ENCODE measurements around the gene IRF4. TPM values are rescaled to one million over a fixed set of nuclear protein-coding genes. Genes with fewer than 3 reads are reported as not detected.

IRF4 gene
- total RNA-seq, 2 experiments from 2014 or later: 689 to 705 TPM

DNA sequence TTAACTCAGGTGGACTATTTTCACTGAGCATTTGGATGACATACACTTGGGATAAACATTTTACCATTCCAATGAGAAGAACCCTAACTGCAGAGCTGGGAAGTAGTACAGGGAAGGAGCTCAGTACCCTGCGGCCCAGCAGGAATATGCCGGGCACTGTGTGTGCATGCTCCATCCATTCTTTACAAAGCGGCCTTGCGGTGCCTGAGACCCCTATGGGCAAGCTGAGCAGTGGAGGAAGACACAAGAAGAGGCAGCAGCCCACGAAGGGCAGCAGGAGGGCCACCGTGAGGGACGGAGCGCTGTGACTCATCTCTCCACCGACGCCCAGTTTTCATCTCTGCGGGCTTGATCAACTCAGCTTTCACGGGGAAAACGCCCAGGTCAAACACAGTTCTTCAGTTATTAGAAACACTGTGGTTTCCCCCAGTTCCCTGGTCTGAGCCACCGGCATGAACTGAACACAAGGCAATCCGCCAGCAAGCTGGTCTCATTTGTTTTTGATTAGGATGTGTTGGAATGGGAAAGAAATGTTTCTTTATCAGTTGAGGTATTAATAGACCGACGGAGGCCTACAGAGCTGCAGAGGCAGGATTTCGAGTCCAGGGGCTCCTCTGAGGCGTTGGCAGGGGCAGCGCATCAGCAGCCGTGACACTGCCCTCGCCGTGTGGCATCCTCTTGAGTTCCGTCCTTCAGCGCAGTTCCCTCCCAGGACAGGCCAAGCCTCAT is 44.9 kb downstream of the IRF4 start:
- Mint-ChIP-seq H3K4me3 (no peak overlapping the region), H3K4me1 (ENCODE audit: low read depth) (peaks cover 43% of the 10 kb centered on the region), H3K36me3 (no peaks in the 10 kb centered on the region), H3K27ac (no peak overlapping the region), H3K9me3 (no peaks in the 10 kb centered on the region), H3K27me3 (no peaks in the 10 kb centered on the region)
- ChIA-PET CTCF (interaction anchor here (1.1 to 1.4 kb wide), 2 partner anchors 9 to 10 kb away, joined by 3 to 6 read pairs; no protein-coding TSS in a partner anchor), POLR2A (interaction anchor here (4.1 kb wide), 1 partner anchor 9 kb away, joined by 51 read pairs; no protein-coding TSS in a partner anchor)
- DNase-seq: no peak
- intact Hi-C loops (cut with micrococcal nuclease): no loop called here

DNA sequence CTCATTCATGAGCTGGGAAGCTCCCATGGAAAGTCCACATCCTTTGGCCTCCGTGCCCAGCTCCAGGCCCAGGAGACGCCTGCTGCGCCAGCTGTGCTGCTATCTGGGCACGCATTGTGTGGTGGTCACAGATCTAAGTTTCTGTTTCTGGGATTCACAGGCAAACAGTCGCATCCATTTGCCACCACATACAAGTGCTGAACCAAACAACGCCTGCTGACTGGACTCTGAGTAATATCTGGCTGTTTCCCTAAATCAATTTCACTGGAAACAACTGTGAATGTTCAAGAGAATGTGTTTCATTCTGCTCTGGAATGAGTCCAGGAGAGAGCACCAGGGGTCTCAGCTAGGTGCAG is 45.5 kb downstream of the IRF4 start:
- H3K27me3 Mint-ChIP-seq: no peaks in the 10 kb centered on the region
- intact Hi-C loops (cut with micrococcal nuclease): no loop called here
- CTCF ChIA-PET: interaction anchor here (1.1 to 1.4 kb wide), 2 partner anchors 9 to 10 kb away, joined by 3 to 6 read pairs; no protein-coding TSS in a partner anchor
- POLR2A ChIA-PET: interaction anchor here (4.1 kb wide), 1 partner anchor 9 kb away, joined by 51 read pairs; no protein-coding TSS in a partner anchor
- H3K4me3 Mint-ChIP-seq: no peak overlapping the region
- no peaks in the 10 kb centered on the region for H3K36me3 Mint-ChIP-seq
- H3K4me1 Mint-ChIP-seq (ENCODE audit: low read depth): peaks cover 37% of the 10 kb centered on the region
- no peak overlapping the region for H3K27ac Mint-ChIP-seq
- no peak for DNase-seq
- H3K9me3 Mint-ChIP-seq: no peaks in the 10 kb centered on the region

DNA sequence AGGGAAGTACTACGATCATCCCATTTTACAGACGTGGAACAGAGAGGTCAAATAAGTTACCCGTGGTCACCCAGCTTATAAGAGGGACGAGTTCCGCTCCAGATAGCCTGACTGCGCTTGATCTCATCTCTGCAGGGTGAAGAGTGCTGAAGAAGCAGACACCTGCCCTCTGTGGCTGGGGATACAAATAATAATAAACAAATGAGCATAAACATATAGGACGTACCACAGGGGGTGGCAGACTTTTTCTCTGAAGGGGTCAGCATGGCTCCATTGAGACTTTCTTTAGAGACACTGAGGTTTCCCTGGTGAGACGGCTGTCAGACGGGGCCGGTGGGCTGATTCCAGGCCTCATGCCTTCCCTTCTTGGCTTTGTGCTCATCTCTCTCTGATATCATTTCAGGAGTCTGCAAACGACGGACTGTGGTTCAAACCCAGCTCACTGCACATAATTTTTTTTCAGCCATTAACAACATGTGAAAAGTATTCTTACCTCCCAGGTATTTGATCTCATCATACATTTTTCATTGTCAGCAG is 47.1 kb downstream of the IRF4 start:
- CTCF ChIA-PET: no interaction called here
- no peak overlapping the region for H3K27ac Mint-ChIP-seq
- intact Hi-C loops (cut with micrococcal nuclease): no loop called here
- H3K36me3 Mint-ChIP-seq: no peaks in the 10 kb centered on the region
- no peaks in the 10 kb centered on the region for H3K27me3 Mint-ChIP-seq
- no peak for DNase-seq
- H3K9me3 Mint-ChIP-seq: no peaks in the 10 kb centered on the region
- POLR2A ChIA-PET: no interaction called here
- peaks cover 24% of the 10 kb centered on the region for H3K4me1 Mint-ChIP-seq (ENCODE audit: low read depth)
- H3K4me3 Mint-ChIP-seq: no peak overlapping the region

DNA sequence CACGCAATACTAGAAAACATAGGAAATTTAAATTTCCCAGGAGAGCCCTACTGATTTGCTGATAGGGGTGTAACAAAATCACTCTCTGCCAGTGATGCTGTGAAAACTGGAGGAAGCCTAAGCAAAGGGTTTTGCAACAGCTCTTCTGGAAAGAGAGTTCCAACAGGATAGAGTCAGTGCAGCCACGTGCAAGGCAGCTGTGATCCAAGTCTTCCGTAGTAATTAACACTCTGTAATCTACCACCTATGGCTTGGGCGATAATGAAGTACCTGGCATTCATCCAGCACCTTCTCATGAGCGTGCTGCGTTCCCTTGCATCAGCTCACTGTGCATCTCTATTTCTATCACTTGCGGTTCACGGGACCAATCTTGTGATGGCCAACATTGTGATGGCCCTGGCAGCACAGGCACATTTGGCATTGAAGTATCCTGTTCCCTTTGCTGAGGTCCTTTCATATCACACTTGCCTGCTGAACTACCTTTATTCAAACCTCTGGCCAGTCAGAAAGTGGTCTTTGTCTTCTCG is 48.2 kb downstream of the IRF4 start:
- CTCF ChIA-PET: no interaction called here
- no peak for DNase-seq
- POLR2A ChIA-PET: no interaction called here
- H3K36me3 Mint-ChIP-seq: no peaks in the 10 kb centered on the region
- no peaks in the 10 kb centered on the region for H3K27me3 Mint-ChIP-seq
- peaks cover 24% of the 10 kb centered on the region for H3K4me1 Mint-ChIP-seq (ENCODE audit: low read depth)
- no peaks in the 10 kb centered on the region for H3K9me3 Mint-ChIP-seq
- H3K27ac Mint-ChIP-seq: no peak overlapping the region
- no peak overlapping the region for H3K4me3 Mint-ChIP-seq
- intact Hi-C loops (cut with micrococcal nuclease): no loop called here

DNA sequence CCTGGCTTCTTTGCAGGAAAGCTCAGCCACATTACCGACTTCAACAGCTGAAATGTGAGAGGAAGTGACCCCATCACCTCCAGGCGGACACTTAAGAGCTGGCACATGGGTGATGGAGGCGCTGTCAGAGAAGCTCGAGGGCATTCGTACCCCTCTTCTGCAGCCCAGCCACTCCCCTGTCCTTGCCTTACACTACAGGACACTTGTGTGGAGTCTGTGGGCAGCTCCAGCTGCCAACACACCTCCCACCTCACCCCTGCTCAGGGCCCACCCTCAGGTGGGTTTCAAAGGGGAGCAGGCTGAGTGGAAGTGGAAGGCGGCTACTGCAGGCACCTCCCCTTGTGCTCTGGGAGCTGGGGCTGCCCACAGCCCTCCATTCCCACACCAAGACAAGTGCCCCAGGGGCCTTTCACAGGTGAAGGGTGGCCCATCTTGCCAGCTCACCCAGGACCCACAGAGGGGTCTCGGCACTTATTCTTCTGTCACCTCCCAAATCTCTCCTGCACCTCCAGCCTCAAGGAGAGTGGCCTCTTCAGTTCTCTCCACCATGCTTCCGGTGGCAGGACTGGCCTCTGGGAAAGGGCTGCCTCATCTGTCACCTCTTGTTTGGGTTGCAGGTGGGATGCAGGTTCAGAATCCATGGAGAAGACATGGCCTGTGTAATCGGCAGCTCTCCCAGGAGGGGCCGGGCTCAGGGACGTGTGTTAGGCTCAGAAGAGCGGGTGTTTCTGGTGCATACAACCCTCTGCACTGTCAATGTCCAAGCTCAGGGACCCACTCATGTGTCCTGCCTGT is 49.8 kb downstream of the IRF4 start:
- ChIA-PET POLR2A (interaction anchor here (1.0 kb wide), 1 partner anchor 58 kb away, joined by 3 read pairs; no protein-coding TSS in a partner anchor), CTCF (interaction anchor here (1.0 kb wide), 1 partner anchor 9 kb away, joined by 3 read pairs; no protein-coding TSS in a partner anchor)
- no peak overlapping the region for H3K4me3 Mint-ChIP-seq
- DNase-seq: peak; percentile 8
- H3K4me1 Mint-ChIP-seq (ENCODE audit: low read depth): peaks cover 30% of the 10 kb centered on the region
- H3K27ac Mint-ChIP-seq: no peak overlapping the region
- intact Hi-C loops (cut with micrococcal nuclease): no loop called here
- H3K36me3 Mint-ChIP-seq: no peaks in the 10 kb centered on the region
- no peaks in the 10 kb centered on the region for H3K27me3 Mint-ChIP-seq
- no peaks in the 10 kb centered on the region for H3K9me3 Mint-ChIP-seq

DNA sequence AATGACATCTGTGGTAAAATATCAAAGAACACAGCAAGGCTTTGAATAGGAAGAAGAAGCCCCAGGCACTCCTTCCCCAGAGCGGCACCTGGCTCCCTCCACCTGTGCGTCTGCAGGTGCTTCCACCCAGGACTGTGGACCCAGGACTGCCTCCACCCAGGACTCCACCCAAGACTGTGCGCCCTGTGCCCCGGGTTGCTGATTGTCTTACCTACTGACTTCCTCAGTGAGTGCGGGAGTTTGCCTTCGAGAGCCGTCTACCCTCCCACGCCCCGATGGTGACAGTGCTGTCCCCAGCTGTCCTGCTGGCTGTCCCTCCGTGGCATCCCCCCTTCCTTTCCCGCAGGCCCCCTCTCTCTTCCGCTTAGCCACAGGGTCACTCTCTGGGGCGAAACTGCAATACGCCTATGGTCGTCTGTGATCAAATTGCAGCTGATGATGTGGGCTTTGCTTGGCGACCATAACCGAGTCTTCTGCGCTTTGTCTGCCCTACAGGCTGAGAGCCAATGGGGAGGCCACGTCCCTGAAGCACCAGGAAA is 52.1 kb downstream of the IRF4 start:
- Mint-ChIP-seq H3K27ac (no peak overlapping the region), H3K4me1 (ENCODE audit: low read depth) (peaks cover 50% of the 10 kb centered on the region), H3K36me3 (peaks cover 4% of the 10 kb centered on the region), H3K4me3 (no peak overlapping the region), H3K9me3 (no peaks in the 10 kb centered on the region), H3K27me3 (peaks cover 1% of the 10 kb centered on the region)
- intact Hi-C loops (cut with micrococcal nuclease): no loop called here
- CTCF ChIA-PET: interaction anchor here (1.0 kb wide), 1 partner anchor 36 kb away, joined by 5 read pairs; no protein-coding TSS in a partner anchor
- peak; percentile 9 for DNase-seq
- POLR2A ChIA-PET: interaction anchor here (3.6 to 4.2 kb wide), 3 partner anchors 40 to 52 kb away, joined by 27 to 38 read pairs (median 38); partner anchors contain the start of gene IRF4

DNA sequence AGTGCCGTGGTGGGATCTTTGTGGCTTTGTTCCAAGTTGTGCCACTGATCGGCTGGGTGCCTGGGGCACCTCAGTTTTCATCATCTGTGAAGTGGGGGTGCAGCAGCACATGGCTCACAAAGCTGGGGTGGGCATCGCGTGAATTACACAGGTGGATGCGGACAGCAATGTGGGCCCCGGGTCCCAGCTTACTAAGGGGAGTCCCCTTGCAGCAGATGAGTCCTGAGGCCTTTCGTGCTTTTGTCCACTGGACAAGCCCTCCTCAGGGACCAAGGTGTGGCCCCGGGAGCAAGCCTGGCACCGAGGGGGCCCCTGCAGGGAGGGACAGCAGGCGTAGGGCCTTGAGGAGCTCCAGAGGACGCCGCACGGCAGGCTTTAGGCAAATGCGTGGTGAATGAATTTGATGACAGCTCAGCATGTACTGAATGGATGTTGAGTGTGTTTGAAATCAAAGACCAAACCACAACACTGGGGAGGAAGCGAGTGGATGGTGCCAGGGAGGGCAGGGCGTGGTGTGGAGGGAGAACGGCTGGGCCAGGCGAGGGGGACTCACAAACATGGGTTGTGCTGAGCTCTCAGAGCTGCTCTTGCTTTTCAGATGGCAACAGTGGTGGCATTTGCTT is 53.2 kb downstream of the IRF4 start:
- peak overlapping the region; percentile 77 for H3K4me3 Mint-ChIP-seq
- peaks cover 1% of the 10 kb centered on the region for H3K27me3 Mint-ChIP-seq
- ChIA-PET CTCF (interaction anchor here (0.5 to 1.6 kb wide), 7 partner anchors 10 to 290 kb away, joined by 3 to 8 read pairs (median 5); no protein-coding TSS in a partner anchor), POLR2A (interaction anchor here (1.2 to 4.2 kb wide), 14 partner anchors 9 to 106 kb away, joined by 4 to 51 read pairs (median 17); partner anchors contain the start of gene IRF4)
- H3K9me3 Mint-ChIP-seq: no peaks in the 10 kb centered on the region
- intact Hi-C loops (cut with micrococcal nuclease): loop anchor here (1.0 kb wide), 1 partner anchor 22 kb away; no protein-coding TSS in a partner anchor
- DNase-seq: peak; percentile 77
- H3K27ac Mint-ChIP-seq: peak overlapping the region; percentile 97
- H3K4me1 Mint-ChIP-seq (ENCODE audit: low read depth): peaks cover 55% of the 10 kb centered on the region
- H3K36me3 Mint-ChIP-seq: peaks cover 5% of the 10 kb centered on the region

DNA sequence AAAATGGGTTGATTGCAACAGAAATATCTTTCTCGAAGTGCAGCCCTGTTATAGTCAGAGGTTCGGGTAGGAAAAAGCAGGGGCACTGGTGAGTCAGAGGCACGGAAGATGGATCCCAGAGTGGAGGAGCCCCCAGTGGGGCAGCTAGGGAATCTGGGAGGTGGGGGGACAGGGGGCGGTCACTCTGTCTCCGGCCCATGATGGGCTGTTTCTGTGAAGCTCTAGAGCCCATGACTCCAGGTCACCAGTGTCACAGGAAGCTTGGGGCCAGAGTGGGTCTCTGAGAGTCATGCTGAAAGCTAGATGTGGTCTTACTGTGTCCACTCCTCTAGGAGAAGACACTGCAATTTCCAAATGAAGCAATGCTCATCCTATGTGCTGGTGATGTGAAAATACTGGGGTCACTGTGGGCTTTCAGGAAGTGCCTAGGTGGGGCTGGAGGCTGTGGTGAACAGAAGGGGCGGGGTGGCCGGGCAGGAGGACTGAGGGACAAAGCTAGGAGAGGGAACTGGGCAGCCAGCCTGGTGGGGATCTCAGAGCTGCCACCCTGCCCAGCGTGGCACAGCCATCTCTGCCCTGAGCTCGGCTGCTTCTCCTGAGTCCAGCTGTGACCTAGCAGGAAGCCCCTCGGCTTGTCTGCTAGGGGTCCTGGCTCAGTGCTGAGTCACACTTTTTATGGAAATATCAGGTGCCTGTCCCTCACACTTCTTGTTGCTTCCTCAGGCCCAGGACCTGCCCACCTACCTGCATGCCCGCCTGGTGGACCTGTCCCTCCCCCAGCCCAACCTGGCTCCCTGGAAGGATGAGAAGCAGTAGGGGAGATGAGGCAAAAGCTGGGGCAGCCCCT is 54.2 kb downstream of the IRF4 start:
- H3K4me3 Mint-ChIP-seq: peak overlapping the region; percentile 77
- H3K4me1 Mint-ChIP-seq (ENCODE audit: low read depth): peaks cover 55% of the 10 kb centered on the region
- peak overlapping the region; percentile 97 for H3K27ac Mint-ChIP-seq
- ChIA-PET CTCF (interaction anchor here (1.0 to 1.6 kb wide), 9 partner anchors 9 to 291 kb away, joined by 3 to 9 read pairs (median 5); no protein-coding TSS in a partner anchor), POLR2A (interaction anchor here (0.9 to 4.2 kb wide), 21 partner anchors 11 to 113 kb away, joined by 3 to 51 read pairs (median 12); partner anchors contain the start of gene IRF4)
- intact Hi-C loops (cut with micrococcal nuclease): loop anchor here (1.0 to 2.0 kb wide), 3 partner anchors 23 to 221 kb away; partner anchors contain the start of gene IRF4
- H3K9me3 Mint-ChIP-seq: no peaks in the 10 kb centered on the region
- peaks cover 1% of the 10 kb centered on the region for H3K27me3 Mint-ChIP-seq
- peaks cover 5% of the 10 kb centered on the region for H3K36me3 Mint-ChIP-seq
- DNase-seq: peak; percentile 38

DNA sequence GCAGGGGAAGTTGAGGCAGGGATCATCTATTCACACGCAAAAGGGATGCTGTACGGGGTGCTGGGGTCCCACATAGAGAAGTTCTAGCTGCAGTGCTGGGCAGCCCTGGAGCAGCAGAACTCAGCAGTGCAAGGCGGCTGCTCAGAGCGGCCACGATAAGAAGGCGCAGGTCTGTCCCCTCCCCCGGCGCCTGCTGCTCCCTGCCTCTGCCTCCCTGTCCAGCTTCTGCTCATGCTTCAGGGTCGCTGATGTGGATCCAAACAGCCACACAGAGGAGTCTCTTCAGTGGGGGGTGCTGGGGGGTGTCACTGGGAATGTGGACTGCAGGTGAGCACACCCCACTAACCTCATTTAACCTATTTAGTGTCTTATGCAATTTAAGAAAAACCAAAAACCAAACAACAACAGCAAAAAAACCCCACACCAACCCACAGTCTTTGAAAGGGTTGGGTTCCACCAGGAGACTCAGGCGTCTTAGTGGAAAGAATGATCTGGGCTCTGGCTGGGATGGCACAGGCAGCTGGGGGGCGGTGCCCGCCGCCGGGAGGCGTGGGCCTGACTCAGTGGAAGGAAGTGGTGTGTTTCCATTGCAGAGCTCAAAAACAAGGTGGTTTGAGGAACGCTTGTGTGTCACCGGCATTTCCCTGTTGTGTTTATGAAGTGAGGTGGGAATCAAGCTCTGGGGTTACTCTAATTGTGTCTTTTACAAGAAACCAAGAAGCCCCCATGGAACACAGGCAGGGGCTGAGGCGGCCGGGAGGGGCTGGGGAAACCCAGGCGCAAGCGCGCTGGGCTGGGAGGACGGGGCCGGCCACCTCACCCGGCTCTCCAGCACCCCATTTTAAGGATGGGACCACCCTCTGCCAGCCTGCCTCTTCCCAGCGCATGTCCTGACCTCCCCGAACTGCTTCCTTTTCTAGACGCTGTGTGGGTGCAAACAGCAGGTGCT is 55.1 kb downstream of the IRF4 start:
- peak; percentile 97 for DNase-seq
- ChIA-PET CTCF (interaction anchor here (0.9 to 1.6 kb wide), 11 partner anchors 10 to 258 kb away, joined by 3 to 9 read pairs (median 3); no protein-coding TSS in a partner anchor), POLR2A (interaction anchor here (0.5 to 4.2 kb wide), 29 partner anchors 11 to 124 kb away, joined by 3 to 51 read pairs (median 6); partner anchors contain the start of gene IRF4)
- Mint-ChIP-seq H3K27me3 (peaks cover 1% of the 10 kb centered on the region), H3K4me3 (peak overlapping the region; percentile 77), H3K4me1 (ENCODE audit: low read depth) (peaks cover 55% of the 10 kb centered on the region), H3K36me3 (peaks cover 5% of the 10 kb centered on the region), H3K9me3 (no peaks in the 10 kb centered on the region), H3K27ac (peak overlapping the region; percentile 97)
- intact Hi-C loops (cut with micrococcal nuclease): loop anchor here (1.0 to 2.0 kb wide), 7 partner anchors 14 to 222 kb away; partner anchors contain the start of gene IRF4

Measured in activated CD4-positive, alpha-beta memory T cell treated with anti-CD3 and anti-CD28 coated beads for 36 hours (primary cell).